Panc1 (cell line): Measurements from ENCODE around the gene C12orf42. TPM values are rescaled to one million over a fixed set of nuclear protein-coding genes. Genes with fewer than 3 reads are reported as not detected.

Experiments used
- ATAC-seq: fragments of 200-7000 bp; cut with Tn5 transposase; 2 replicates; pipeline ENCODE4 v1.9.1; 2020; ENCODE audit warnings: mild to moderate bottlenecking, moderate library complexity
- BruUV-seq: library from RNA; stranded (reverse); fragments of 400-500 nt; replicated peaks from 2 replicates; lab custom pipeline; 2021; lab: Mats Ljungman, UMichigan
- CTCF ChIA-PET: fragments of 300-600 bp; sonication (Branson Sonifier 250); formaldehyde crosslinking; loops from one replicate; lab custom pipeline; 2022; ENCODE audit warnings: antibody characterized with exemption; lab: Charles Lee
- POLR2A ChIA-PET: fragments of 300-600 bp; sonication (Branson Sonifier 250); formaldehyde crosslinking; loops from one replicate; lab custom pipeline; 2022; ENCODE audit warnings: antibody characterized with exemption; lab: Charles Lee
- DNase-seq: peaks from one replicate; pipeline ENCODE4 v3.0.0-alpha.2; 2010; ENCODE audit warnings: low read depth, low spot score
- H3K27ac ChIP-seq: 2 replicates; pipeline ENCODE4 v1.5.1; 2011; ENCODE audit warnings: mild to moderate bottlenecking, low read length, inconsistent platforms
- H3K27me3 ChIP-seq: fragments of 200-500 bp; sonication (Bioruptor generic); 2 replicates; pipeline ENCODE4 v1.6.0; 2014; ENCODE audit warnings: low read length, inconsistent platforms; ENCODE audit not compliant: control insufficient read depth, insufficient read depth
- H3K36me3 ChIP-seq: fragments of 200-500 bp; sonication (Bioruptor generic); 2 replicates; pipeline ENCODE4 v1.5.1; 2014; ENCODE audit warnings: inconsistent platforms, mild to moderate bottlenecking, low read length, moderate library complexity; ENCODE audit not compliant: control insufficient read depth, insufficient read depth
- H3K4me1 ChIP-seq: 2 replicates; pipeline ENCODE4 v1.5.1; 2011; ENCODE audit warnings: inconsistent platforms, mild to moderate bottlenecking, low read length, moderate library complexity; ENCODE audit not compliant: control insufficient read depth, insufficient read depth
- H3K4me3 ChIP-seq, 2 experiments: 2 replicates each; pipeline ENCODE4 v1.5.1; 2011 to 2012; ENCODE audit warnings: low read depth in 2 of 2, low read length in 2 of 2, mild to moderate bottlenecking in 2 of 2, inconsistent platforms in 1 of 2, moderate library complexity in 1 of 2
- H3K9me3 ChIP-seq: fragments of 200-500 bp; sonication (Bioruptor generic); 2 replicates; pipeline ENCODE4 v1.5.1; 2014; ENCODE audit warnings: low read depth, mild to moderate bottlenecking, inconsistent platforms, low read length, moderate library complexity; ENCODE audit not compliant: control insufficient read depth, insufficient read depth
- POLR2AphosphoS5 ChIP-seq: IDR thresholded peaks from 2 replicates; pipeline ENCODE4 v1.6.1; 2012; ENCODE audit warnings: mild to moderate bottlenecking, low read depth, low read length, moderate library complexity
- SIN3A ChIP-seq: IDR thresholded peaks from 2 replicates; pipeline ENCODE4 v1.6.1; 2012; ENCODE audit warnings: low read depth, mild to moderate bottlenecking, low read length, moderate library complexity, borderline replicate concordance; ENCODE audit not compliant: insufficient read depth
- TCF7L2 ChIP-seq: IDR thresholded peaks from 2 replicates; pipeline ENCODE4 v1.6.1; 2011; ENCODE audit warnings: mild to moderate bottlenecking, low read depth, low read length, inconsistent platforms
- in situ Hi-C: cut with HindIII; loops from 2 replicates; pipeline ENCODE4 v1.10.0; 2016; ENCODE audit warnings: low sequenced_read_pairs, low pct_unique_long_range_greater_than_20kb
- intact Hi-C: fragments of 100-400 bp; cut with micrococcal nuclease; formaldehyde crosslinking; loops from one replicate; pipeline ENCODE4 v1.10.0; 2022; ENCODE audit not compliant: unreplicated experiment
- total RNA-seq: library from RNA; stranded (reverse); gene quantifications from one replicate; pipeline ENCODE4 v1.2.1, GENCODE V29; 2021; ENCODE audit not compliant: unreplicated experiment
- TF ChIP-seq, protein P1 (sequence below), 2 experiments: IDR thresholded peaks; 2 replicates each; pipeline ENCODE4 v1.6.1; 2011 to 2012; ENCODE audit warnings: low read depth in 2 of 2, control low read depth in 1 of 2, low read length in 1 of 2, mild to moderate bottlenecking in 1 of 2, moderate library complexity in 1 of 2; ENCODE audit not compliant: insufficient read depth in 1 of 2
- TF ChIP-seq, protein P2 (sequence below): fragments of 450-650 bp; IDR thresholded peaks from 2 replicates; pipeline ENCODE4 v1.5.1; 2017; ENCODE audit warnings: mild to moderate bottlenecking

The C12orf42 gene
- total RNA-seq, 1 experiment from 2014 or later, result not detected

DNA sequence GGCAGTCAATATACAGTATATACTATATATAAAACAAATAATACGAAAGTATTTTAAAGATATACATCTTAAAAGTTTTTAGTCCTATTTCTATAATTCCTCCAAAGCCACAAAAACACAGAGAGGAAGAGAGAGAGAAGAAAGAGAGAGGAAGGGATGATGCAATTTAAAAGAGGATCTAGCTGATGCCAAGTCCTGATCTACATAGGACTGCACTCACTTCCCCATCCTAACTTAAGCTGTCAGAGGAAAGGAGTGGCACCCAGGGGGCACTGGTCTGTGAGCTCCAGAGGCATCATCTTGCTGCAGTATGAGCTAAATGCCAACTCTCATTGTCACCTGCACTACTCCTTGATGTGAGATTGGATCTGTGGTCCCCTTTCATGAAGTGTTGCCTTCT lies 95.8 kb downstream of the C12orf42 start:
- intact Hi-C loops (no loop called here), in situ Hi-C loops (no loop called here)
- ATAC-seq (no peak), DNase-seq (no peak)
- no peaks in the 10 kb centered on the region for H3K9me3 ChIP-seq
- no peaks in the 10 kb centered on the region for H3K4me1 ChIP-seq
- no TSS peak for BruUV-seq
- no peaks in the 10 kb centered on the region for H3K27me3 ChIP-seq
- POLR2A ChIA-PET, result no interaction called here
- H3K27ac ChIP-seq, result no peak overlapping the region
- H3K36me3 ChIP-seq, result no peaks in the 10 kb centered on the region
- H3K4me3 ChIP-seq, result no peak overlapping the region
- TF ChIP-seq, protein P1, sequence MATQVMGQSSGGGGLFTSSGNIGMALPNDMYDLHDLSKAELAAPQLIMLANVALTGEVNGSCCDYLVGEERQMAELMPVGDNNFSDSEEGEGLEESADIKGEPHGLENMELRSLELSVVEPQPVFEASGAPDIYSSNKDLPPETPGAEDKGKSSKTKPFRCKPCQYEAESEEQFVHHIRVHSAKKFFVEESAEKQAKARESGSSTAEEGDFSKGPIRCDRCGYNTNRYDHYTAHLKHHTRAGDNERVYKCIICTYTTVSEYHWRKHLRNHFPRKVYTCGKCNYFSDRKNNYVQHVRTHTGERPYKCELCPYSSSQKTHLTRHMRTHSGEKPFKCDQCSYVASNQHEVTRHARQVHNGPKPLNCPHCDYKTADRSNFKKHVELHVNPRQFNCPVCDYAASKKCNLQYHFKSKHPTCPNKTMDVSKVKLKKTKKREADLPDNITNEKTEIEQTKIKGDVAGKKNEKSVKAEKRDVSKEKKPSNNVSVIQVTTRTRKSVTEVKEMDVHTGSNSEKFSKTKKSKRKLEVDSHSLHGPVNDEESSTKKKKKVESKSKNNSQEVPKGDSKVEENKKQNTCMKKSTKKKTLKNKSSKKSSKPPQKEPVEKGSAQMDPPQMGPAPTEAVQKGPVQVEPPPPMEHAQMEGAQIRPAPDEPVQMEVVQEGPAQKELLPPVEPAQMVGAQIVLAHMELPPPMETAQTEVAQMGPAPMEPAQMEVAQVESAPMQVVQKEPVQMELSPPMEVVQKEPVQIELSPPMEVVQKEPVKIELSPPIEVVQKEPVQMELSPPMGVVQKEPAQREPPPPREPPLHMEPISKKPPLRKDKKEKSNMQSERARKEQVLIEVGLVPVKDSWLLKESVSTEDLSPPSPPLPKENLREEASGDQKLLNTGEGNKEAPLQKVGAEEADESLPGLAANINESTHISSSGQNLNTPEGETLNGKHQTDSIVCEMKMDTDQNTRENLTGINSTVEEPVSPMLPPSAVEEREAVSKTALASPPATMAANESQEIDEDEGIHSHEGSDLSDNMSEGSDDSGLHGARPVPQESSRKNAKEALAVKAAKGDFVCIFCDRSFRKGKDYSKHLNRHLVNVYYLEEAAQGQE (IDR thresholded peaks at IDR 0.05; ENCODE audit: insufficient read depth in 1 of 2, low read depth in 2 of 2, low read length in 1 of 2), result no peak
- TF ChIP-seq TCF7L2 (no peak), POLR2AphosphoS5 (no peak), SIN3A (no peak)
- TF ChIP-seq, protein P2, sequence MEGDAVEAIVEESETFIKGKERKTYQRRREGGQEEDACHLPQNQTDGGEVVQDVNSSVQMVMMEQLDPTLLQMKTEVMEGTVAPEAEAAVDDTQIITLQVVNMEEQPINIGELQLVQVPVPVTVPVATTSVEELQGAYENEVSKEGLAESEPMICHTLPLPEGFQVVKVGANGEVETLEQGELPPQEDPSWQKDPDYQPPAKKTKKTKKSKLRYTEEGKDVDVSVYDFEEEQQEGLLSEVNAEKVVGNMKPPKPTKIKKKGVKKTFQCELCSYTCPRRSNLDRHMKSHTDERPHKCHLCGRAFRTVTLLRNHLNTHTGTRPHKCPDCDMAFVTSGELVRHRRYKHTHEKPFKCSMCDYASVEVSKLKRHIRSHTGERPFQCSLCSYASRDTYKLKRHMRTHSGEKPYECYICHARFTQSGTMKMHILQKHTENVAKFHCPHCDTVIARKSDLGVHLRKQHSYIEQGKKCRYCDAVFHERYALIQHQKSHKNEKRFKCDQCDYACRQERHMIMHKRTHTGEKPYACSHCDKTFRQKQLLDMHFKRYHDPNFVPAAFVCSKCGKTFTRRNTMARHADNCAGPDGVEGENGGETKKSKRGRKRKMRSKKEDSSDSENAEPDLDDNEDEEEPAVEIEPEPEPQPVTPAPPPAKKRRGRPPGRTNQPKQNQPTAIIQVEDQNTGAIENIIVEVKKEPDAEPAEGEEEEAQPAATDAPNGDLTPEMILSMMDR, result no peak
- CTCF ChIA-PET, result no interaction called here

DNA sequence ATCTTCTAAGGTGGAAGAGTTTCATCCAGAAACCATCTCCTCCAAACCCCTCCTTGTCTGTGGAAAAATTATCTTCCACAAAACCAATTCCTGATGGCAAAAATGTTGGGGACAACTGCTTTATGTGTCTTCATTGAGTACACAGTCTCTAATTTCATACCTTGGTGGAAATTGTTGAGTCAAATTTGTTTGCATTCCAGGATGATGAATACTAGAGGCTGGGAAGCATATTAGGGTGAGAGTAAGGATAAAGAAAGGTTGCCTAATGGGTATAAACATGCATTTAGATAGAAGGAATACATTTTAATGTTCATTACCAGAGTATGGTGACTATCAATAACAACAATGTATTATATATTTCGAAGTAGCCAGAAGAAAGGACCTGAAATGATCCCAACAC lies 98.2 kb downstream of the C12orf42 start:
- in situ Hi-C loops (no loop called here), intact Hi-C loops (no loop called here)
- Histone ChIP-seq H3K36me3 (no peaks in the 10 kb centered on the region), H3K9me3 (no peaks in the 10 kb centered on the region), H3K4me1 (no peaks in the 10 kb centered on the region), H3K27ac (no peak overlapping the region), H3K4me3 (no peak overlapping the region), H3K27me3 (no peaks in the 10 kb centered on the region)
- ATAC-seq (no peak), DNase-seq (no peak)
- no TSS peak for BruUV-seq
- ChIA-PET CTCF (no interaction called here), POLR2A (no interaction called here)
- TF ChIP-seq, protein P2, result no peak
- TF ChIP-seq SIN3A, result no peak
- no peak for TF ChIP-seq TCF7L2
- no peak for TF ChIP-seq POLR2AphosphoS5
- TF ChIP-seq, protein P1 (IDR thresholded peaks at IDR 0.05; ENCODE audit: insufficient read depth in 1 of 2, low read depth in 2 of 2, low read length in 1 of 2), result no peak
